HG02981 (cell line): ENCODE results near the gene PDZD7.

Experiments
- ATAC-seq: cut with Tn5 transposase; IDR thresholded peaks from one replicate; pipeline ENCODE4 v1.9.1; 2021; ENCODE audit warnings: mild to moderate bottlenecking, moderate library complexity; ENCODE audit not compliant: unreplicated experiment

Gene PDZD7

GRCh38 chr10:101061624-101062231, 30.8 kb upstream of the PDZD7 start, which contains the start of gene KAZALD1:
KAZALD1 (plus strand) TSS chr10:101061989; CDS start chr10:101062593, 604 bp downstream.
- ATAC-seq = peak; percentile 12

DNA sequence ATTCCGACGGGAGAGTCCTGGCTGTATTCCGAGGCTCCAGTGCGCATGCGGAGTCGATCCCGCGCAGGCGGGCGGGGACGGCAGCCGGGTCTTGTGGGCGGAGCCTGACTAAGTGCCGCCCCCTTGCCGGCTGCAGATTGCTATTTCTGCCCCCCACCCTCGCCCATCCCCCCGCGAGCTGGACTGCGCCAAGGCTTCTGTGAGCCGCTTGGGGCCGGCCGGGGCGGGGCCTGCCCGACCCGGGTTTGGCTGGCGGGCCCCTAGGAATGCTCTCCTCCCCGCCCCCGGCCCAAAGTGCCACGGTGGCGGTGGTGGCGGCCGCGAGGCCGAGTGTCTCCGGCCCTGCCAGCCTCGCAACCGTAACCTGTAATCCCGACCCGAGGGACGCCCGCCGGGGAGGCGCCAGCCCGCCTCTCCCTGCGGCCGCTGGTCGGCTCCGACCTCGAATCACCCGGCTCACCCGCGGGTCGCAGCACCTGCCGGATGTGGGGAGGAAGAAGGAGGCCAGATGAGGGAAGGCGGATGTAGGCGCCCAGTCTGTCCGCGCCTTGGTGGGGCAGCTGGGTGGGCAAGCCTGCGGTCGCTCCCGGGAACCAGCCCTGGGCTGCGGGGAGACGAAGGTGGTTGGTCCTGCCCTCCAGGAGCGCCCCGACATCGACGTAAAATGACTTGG, 30.2 kb upstream of the PDZD7 start:
- ATAC-seq = peak; percentile 56

DNA sequence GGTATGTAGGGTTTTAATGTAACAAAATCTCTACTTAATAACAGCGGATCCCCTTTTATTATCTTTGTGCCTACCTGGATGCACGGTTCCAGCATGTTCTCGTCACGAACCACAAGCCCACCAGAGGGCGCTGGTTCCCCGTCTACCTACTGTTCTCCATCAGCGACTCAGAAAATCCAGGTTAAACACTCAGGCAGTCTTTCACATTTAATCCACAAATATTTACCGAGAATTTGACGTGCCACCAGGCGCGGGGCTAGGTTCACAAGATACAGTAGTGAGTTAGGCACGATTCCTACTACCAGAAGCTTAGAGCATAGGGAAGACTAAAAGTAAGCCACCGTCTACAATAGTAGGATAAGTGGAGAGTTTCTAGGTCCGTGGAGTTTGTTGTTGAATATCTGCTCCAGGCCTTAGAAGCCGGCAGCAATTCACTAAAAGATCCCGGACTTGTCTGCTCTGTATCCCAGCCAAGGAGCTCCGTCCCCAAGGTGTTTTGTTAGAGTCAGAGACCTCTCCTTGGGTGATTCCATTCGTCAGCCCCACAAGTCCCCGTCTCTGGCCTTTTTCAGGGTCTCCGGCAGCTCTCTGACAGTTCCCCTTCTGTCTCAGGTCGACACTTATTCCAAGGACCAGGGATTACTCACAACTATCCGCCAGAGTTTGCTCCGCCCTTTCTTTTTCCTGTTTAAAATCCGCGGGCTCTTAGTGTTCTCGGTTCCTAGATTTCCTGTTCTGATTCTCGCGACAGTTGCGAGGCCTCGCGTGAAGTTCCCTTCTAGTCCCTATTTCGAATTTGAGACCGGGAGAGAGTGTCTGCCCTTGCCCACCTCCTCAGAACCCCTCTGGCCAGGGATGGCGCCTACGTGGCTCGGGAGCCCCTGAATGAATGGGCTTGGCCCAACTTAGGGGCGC, 29.4 kb upstream of the PDZD7 start:
- peak; percentile 30 for ATAC-seq

DNA sequence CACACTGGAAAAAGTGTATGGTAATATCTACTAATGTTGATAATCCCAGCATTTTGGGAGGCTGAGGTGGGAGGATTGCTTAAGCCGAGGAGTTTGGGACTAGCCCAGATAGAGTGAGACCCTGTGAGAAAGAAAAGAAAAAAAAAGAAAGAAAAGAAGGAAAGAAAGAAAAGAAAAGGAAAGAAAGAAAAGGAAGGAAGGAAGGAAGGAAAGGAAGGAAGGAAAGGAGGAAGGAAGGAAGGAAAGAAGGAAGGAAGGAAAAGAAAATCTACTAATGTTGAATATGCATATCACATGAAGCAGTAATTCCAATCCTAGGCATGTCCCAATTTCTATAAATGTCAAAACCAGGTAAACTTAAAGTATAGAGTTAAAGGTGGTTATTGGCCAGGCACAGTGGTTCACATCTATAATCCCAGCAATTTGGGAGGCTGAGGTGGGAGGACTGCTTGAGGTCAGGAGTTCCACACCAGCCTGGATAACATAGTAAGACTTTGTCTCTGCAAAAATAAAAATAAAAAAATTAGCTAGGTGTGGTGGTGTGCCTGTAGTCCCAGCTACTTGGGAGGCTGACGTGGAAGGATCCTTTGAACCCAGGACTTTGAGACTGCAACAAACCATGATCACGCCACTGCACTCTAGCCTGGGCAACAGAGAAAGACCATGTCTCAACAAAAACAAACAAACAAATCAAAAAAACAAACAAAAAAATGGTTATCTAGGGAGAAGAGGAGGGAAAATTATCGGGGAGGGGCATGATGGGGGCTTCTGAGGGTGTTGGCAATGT, 25.6 kb upstream of the PDZD7 start:
- ATAC-seq = no peak

- no peak for ATAC-seq
These were observed 24.5 kb upstream of the PDZD7 start for GRCh38 chr10:101055411-101055810.

GRCh38 chr10:101054876-101055275, 23.9 kb upstream of the PDZD7 start:
- no peak for ATAC-seq

- no peak for ATAC-seq
These were observed 23.4 kb upstream of the PDZD7 start for GRCh38 chr10:101054351-101054750.

- ATAC-seq = no peak
These were observed 22.6 kb upstream of the PDZD7 start for GRCh38 chr10:101053516-101053915.

GRCh38 chr10:101052285-101052684, 21.4 kb upstream of the PDZD7 start:
- ATAC-seq = no peak

DNA sequence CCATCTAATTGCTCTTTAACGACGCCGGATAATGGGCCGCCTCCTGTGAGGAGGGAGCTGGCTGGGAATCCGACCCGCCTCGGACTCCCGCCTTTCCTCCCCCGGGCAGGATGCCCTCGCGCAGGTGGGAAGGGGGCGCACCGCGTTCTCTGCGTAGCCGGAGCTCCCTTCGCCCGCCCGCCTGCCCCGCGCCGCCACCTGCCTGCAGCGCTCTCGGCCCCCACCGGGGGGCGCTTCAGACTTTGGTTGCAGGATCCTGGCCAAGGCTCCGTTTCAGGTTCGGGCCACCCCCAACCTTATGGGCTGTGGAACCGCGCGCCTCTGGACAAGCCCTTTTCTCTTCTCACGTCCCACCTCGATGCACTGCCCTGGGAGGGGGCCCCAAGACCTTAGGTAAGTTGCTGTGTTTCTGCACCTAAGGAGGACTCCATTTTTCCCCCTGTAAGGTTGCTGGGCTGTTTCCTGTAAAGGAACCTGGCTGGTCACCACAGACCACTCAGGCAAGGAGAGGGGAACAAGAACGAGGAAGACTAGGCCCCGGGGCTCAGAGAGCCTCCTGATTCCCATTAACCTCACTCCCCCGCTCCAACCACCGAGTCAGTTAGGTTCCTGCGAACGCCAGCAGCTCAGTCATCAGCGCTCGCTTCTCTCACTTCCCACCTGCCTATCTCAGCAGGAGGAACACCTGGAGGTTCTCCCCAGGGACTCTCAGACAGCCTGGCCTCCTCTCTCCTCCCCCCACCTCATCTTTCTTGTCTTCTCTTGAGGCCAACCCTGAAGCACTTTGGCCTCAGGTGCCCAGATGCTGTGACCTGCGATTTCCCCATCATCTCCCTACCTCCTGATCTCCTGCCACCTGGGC, 19.5 kb upstream of the PDZD7 start:
- peak; percentile 73 for ATAC-seq

DNA sequence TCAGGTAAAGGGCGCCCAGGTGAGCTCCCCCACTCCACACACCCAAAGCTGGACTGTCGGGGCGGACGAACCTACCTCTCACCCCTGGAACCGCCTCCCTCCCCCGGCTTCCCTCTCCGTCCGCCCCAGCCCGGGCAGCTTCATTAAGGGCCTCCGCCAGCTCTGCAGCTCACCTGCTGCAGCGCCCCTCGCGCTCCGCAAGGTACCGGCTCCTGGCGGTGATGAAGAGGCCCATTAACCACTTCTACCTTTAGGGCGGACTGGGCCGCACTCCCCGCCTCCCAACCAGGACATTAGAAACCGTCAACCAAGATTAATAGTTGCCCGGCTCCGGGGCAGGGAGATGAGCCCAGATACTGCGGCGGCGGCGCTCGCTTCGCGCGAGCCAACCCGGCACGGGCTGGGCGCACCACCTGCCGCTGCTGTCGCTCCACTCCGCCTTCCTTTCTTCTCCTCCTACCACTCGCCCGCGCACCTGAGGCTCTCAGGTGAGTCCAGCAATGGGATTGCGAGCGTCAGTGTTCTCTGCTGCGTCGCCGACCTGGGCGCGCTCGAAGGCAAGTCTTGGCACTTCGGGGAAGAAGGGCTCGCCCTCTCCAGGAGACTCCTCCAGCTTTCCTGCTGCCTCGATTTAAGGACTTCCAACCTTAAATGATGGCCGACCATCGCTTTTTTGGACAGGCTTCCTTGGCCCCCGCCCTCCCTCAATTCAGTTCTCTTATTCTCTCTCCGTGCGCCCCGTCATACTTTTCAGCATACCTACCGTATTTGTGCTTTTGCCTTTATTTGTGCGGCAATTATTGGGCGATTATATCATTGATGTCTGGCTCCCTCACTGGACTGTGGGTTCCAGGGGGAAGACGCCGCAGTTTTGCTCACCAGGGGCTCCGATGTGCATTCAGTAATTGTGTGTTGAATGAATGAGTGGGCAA, 17.3 kb upstream of the PDZD7 start:
- no peak for ATAC-seq

DNA sequence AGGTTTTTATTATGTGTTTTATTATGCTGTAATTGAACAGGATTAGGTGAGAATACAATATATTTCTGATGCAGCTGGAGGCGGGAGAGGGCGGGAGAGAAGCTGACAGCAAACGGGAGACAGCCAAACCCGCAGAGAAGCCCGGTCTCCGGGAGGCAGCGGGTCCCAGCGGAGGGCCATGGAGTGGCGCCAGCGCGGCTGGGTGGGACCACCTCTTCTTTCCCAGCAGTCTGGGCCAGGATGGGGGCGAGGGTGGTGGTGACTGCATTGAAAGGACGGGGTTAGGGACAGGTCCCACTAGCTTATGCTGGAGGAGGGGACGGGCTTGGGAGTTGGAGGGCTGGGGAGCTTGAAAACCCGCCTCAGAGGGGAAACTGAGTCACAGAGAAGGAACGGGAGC, 16.3 kb upstream of the PDZD7 start:
- no peak for ATAC-seq

GRCh38 chr10:101046332-101047238, 15.7 kb upstream of the PDZD7 start:
- ATAC-seq = no peak

- no peak for ATAC-seq
These were observed 13.2 kb upstream of the PDZD7 start for GRCh38 chr10:101044117-101044516.

GRCh38 chr10:101043363-101043707, 12.4 kb upstream of the PDZD7 start:
- no peak for ATAC-seq

- peak; percentile 93 for ATAC-seq
These were observed 11.9 kb upstream of the PDZD7 start for GRCh38 chr10:101042667-101043362.

GRCh38 chr10:101042118-101042517, 11.2 kb upstream of the PDZD7 start:
- no peak for ATAC-seq
